Measurements from ENCODE around the gene SPRR4. TPM values are rescaled to one million over a fixed set of nuclear protein-coding genes. Genes with fewer than 3 reads are reported as not detected.

The SPRR4 gene
- total and polyA plus RNA-seq, 2 donors (not counting 3 experiments of a cell fraction or from before 2014, with no cell fraction given): not detected

GRCh38 chr1:152959801-152960451 lies 10.5 kb upstream of the SPRR4 start:
- H3K9me1 ChIP-seq (replicated peaks; ENCODE audit: control insufficient read depth, extremely low read depth, insufficient read depth, low read length): no peaks in the 10 kb centered on the region
- CTCF ChIA-PET: no interaction called here
- H3K9me3 ChIP-seq (replicated peaks; ENCODE audit: control insufficient read depth, insufficient read depth, low read length): no peaks in the 10 kb centered on the region
- no peaks in the 10 kb centered on the region for H3K4me1 ChIP-seq (ENCODE audit: control insufficient read depth, extremely low read depth, insufficient read depth, low read length)
- no peak for TF ChIP-seq EZH2 (IDR thresholded peaks at IDR 0.05; ENCODE audit: borderline replicate concordance, low read depth, low read length, severe bottlenecking)
- no peak for TF ChIP-seq MAX (IDR thresholded peaks at IDR 0.05; ENCODE audit: insufficient read depth, insufficient read length)
- no peak for TF ChIP-seq FOS (IDR thresholded peaks at IDR 0.05; ENCODE audit: borderline replicate concordance, insufficient read depth, low read length)
- TF ChIP-seq GATA2 (IDR thresholded peaks at IDR 0.05; ENCODE audit: insufficient read depth, insufficient read length, low read depth, low read length): no peak
- no peak for TF ChIP-seq MYC (IDR thresholded peaks at IDR 0.05; ENCODE audit: low read depth, low read length)
- no peak for TF ChIP-seq POLR2AphosphoS5 (IDR thresholded peaks at IDR 0.05; ENCODE audit: insufficient read depth, low read depth, low read length)
- no peak for TF ChIP-seq JUN (IDR thresholded peaks at IDR 0.05; ENCODE audit: borderline replicate concordance, insufficient read depth, insufficient read length, low read depth)
- no peak for TF ChIP-seq POLR2A (IDR thresholded peaks at IDR 0.05; ENCODE audit: low read depth, low read length)
- TF ChIP-seq CTCF (IDR thresholded peaks at IDR 0.05; ENCODE audit: extremely low read depth in 1 of 2, insufficient read depth in 1 of 2, low read depth in 1 of 2, low read length in 2 of 2): no peak
- H4K20me1 ChIP-seq (replicated peaks; ENCODE audit: control insufficient read depth, extremely low read depth, insufficient read depth, low read length): no peaks in the 10 kb centered on the region
- no peak overlapping the region for H3K9ac ChIP-seq (replicated peaks; ENCODE audit: extremely low read depth, insufficient read depth, low read length)
- H3K79me2 ChIP-seq (ENCODE audit: control insufficient read depth, insufficient read depth, low read length): no peaks in the 10 kb centered on the region
- FAIRE-seq: no peak
- H3K27me3 ChIP-seq (ENCODE audit: control insufficient read depth in 2 of 2, insufficient read depth in 2 of 2, low read length in 2 of 2): no peaks in the 10 kb centered on the region
- POLR2A ChIA-PET: no interaction called here
- no peak overlapping the region for H3K27ac ChIP-seq (ENCODE audit: insufficient read depth, low read depth, low read length)
- DNase-seq (ENCODE audit: low read depth, low spot score): no peak
- no peak overlapping the region for H3K4me3 ChIP-seq (replicated peaks in 1 of 3; ENCODE audit: insufficient read depth in 1 of 3, low read depth in 1 of 3, low read length in 3 of 3)
- no peaks in the 10 kb centered on the region for H3K36me3 ChIP-seq (ENCODE audit: control insufficient read depth in 2 of 2, extremely low read depth in 1 of 2, insufficient read depth in 2 of 2, low read length in 2 of 2)
- dilution Hi-C loops (cut with MboI; ENCODE audit: extremely low pct_ligation_motif_present, low sequenced_read_pairs): no loop called here
- intact Hi-C loops (cut with micrococcal nuclease): no loop called here
- no TSS peak for BruUV-seq (replicated peaks)
- no peak overlapping the region for H2AFZ ChIP-seq (ENCODE audit: low read depth, low read length)
- H3K4me2 ChIP-seq (ENCODE audit: insufficient read depth, low read length): no peak overlapping the region
